ENCODE data around the gene ESYT3.
"Not testable (repeated sequence)": the region's sequence is repeated elsewhere in the genome, so short reads cannot be mapped to it uniquely, and the experiment has no call there.

Gene ESYT3

GRCh38 chr3:138407236-138407907, 27.0 kb upstream of the ESYT3 start:
- Histone ChIP-seq H3K27ac (ENCODE audit: low read depth, low read length) (no peak overlapping the region), H3K36me3 (ENCODE audit: low read length) (no peaks in the 10 kb centered on the region)

GRCh38 chr3:138408751-138409570, 25.5 kb upstream of the ESYT3 start:
- H3K36me3 ChIP-seq (ENCODE audit: low read length) = no peaks in the 10 kb centered on the region

More at GRCh38 chr3:138407236-138407907, 27.0 kb upstream of the ESYT3 start:
- Histone ChIP-seq H4K20me1 (ENCODE audit: low read depth, low read length) (no peaks in the 10 kb centered on the region), H3K4me3 (ENCODE audit: insufficient read depth, low read length, poor library complexity, severe bottlenecking) (no peak overlapping the region), H2AFZ (ENCODE audit: low read depth, low read length, severe bottlenecking) (no peak overlapping the region), H3K27me3 (ENCODE audit: low read length) (no peaks in the 10 kb centered on the region), H3K9me3 (ENCODE audit: insufficient read depth, low read length) (no peaks in the 10 kb centered on the region), H3K9me2 (replicated peaks; ENCODE audit: insufficient read depth, low read length) (no peaks in the 10 kb centered on the region), H3F3A (ENCODE audit: insufficient read depth) (no peaks in the 10 kb centered on the region), H3K4me2 (ENCODE audit: low read depth, low read length, poor library complexity, severe bottlenecking) (no peak overlapping the region), H3K9ac (ENCODE audit: low read length) (no peak overlapping the region), H3K79me2 (ENCODE audit: insufficient read depth, low read length) (no peaks in the 10 kb centered on the region)
- TF ChIP-seq CTCF (IDR thresholded peaks at IDR 0.05; ENCODE audit: insufficient read depth, low read length, poor library complexity, severe bottlenecking) (no peak), EZH2phosphoT487 (conservative IDR thresholded peaks at IDR 0.05; ENCODE audit: low read length) (no peak)

GRCh38 chr3:138412821-138413551, 21.4 kb upstream of the ESYT3 start:
- no peaks in the 10 kb centered on the region for H3K27me3 ChIP-seq (ENCODE audit: low read length)
- H2AFZ ChIP-seq (ENCODE audit: low read depth, low read length, severe bottlenecking) = no peak overlapping the region
- H3F3A ChIP-seq (ENCODE audit: insufficient read depth) = no peaks in the 10 kb centered on the region
- no peaks in the 10 kb centered on the region for H3K79me2 ChIP-seq (ENCODE audit: insufficient read depth, low read length)
- no peak overlapping the region for H3K27ac ChIP-seq (ENCODE audit: low read depth, low read length)
- H3K9me3 ChIP-seq (ENCODE audit: insufficient read depth, low read length) = no peaks in the 10 kb centered on the region
- H3K9ac ChIP-seq (ENCODE audit: low read length) = no peak overlapping the region
- no peaks in the 10 kb centered on the region for H3K36me3 ChIP-seq (ENCODE audit: low read length)
- H3K9me2 ChIP-seq (replicated peaks; ENCODE audit: insufficient read depth, low read length) = no peaks in the 10 kb centered on the region
- TF ChIP-seq EZH2phosphoT487 (conservative IDR thresholded peaks at IDR 0.05; ENCODE audit: low read length) (no peak), CTCF (IDR thresholded peaks at IDR 0.05; ENCODE audit: insufficient read depth, low read length, poor library complexity, severe bottlenecking) (no peak)
- no peak overlapping the region for H3K4me2 ChIP-seq (ENCODE audit: low read depth, low read length, poor library complexity, severe bottlenecking)
- no peak overlapping the region for H3K4me3 ChIP-seq (ENCODE audit: insufficient read depth, low read length, poor library complexity, severe bottlenecking)
- H4K20me1 ChIP-seq (ENCODE audit: low read depth, low read length) = no peaks in the 10 kb centered on the region

More at GRCh38 chr3:138408751-138409570, 25.5 kb upstream of the ESYT3 start:
- Histone ChIP-seq H4K20me1 (ENCODE audit: low read depth, low read length) (no peaks in the 10 kb centered on the region), H3K4me3 (ENCODE audit: insufficient read depth, low read length, poor library complexity, severe bottlenecking) (no peak overlapping the region), H3K9me2 (replicated peaks; ENCODE audit: insufficient read depth, low read length) (no peaks in the 10 kb centered on the region), H3K4me2 (ENCODE audit: low read depth, low read length, poor library complexity, severe bottlenecking) (no peak overlapping the region), H3K27ac (ENCODE audit: low read depth, low read length) (no peak overlapping the region), H2AFZ (ENCODE audit: low read depth, low read length, severe bottlenecking) (no peak overlapping the region), H3K9me3 (ENCODE audit: insufficient read depth, low read length) (no peaks in the 10 kb centered on the region), H3F3A (ENCODE audit: insufficient read depth) (no peaks in the 10 kb centered on the region), H3K9ac (ENCODE audit: low read length) (no peak overlapping the region), H3K27me3 (ENCODE audit: low read length) (no peaks in the 10 kb centered on the region), H3K79me2 (ENCODE audit: insufficient read depth, low read length) (no peaks in the 10 kb centered on the region)
- TF ChIP-seq EZH2phosphoT487 (conservative IDR thresholded peaks at IDR 0.05; ENCODE audit: low read length) (no peak), CTCF (IDR thresholded peaks at IDR 0.05; ENCODE audit: insufficient read depth, low read length, poor library complexity, severe bottlenecking) (no peak)

GRCh38 chr3:138416236-138416635, 18.2 kb upstream of the ESYT3 start:
- H3K9me2 ChIP-seq (replicated peaks; ENCODE audit: insufficient read depth, low read length); H3K27ac ChIP-seq (ENCODE audit: low read depth, low read length); H3K79me2 ChIP-seq (ENCODE audit: insufficient read depth, low read length); H3K9ac ChIP-seq (ENCODE audit: low read length); H3K36me3 ChIP-seq (ENCODE audit: low read length); H3F3A ChIP-seq (ENCODE audit: insufficient read depth); H3K4me3 ChIP-seq (ENCODE audit: insufficient read depth, low read length, poor library complexity, severe bottlenecking); H3K4me2 ChIP-seq (ENCODE audit: low read depth, low read length, poor library complexity, severe bottlenecking); H3K9me3 ChIP-seq (ENCODE audit: insufficient read depth, low read length); H4K20me1 ChIP-seq (ENCODE audit: low read depth, low read length); H2AFZ ChIP-seq (ENCODE audit: low read depth, low read length, severe bottlenecking); H3K27me3 ChIP-seq (ENCODE audit: low read length): not testable (repeated sequence)
